CD4-positive, alpha-beta T cell treated with Interleukin-2 at 100 ng/mL for 4 hours (primary cell): ENCODE data around the gene NSUN6.

ENCODE experiments used
- DNase-seq: peaks from one replicate; pipeline ENCODE4 v3.0.0-alpha.2; 2020; ENCODE audit warnings: low spot score

Gene NSUN6

DNA sequence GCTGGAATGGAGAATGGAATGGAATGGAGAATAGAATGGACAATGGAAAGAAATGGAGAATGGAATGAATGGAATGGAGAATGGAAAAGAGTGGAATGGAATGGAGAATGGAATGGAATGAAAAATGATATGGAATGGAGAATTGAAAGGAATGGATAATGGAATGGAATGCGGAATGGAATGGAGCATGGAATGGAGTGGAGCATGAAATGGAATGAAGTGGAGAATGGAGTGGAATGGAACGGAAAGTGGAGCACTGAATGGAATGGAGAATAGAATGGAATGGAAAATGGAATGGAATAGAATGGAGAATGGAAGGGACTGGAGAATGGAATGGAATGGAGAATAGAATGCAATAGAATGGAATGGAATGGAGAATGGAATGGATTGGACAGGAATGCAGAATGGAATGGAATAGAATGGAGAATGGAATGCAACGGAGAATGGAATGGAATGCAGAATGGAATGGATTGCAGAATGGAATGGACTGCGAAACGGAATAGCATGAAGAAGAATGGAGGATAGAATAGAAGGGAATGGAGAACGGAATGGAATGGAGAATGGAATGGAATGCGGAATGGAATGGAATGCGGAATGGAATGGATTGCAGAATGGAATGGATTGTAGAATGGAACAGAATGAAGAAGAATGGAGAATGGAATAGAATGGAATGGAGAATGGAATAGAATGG, 89.4 kb downstream of the NSUN6 start:
- no peak for DNase-seq

DNA sequence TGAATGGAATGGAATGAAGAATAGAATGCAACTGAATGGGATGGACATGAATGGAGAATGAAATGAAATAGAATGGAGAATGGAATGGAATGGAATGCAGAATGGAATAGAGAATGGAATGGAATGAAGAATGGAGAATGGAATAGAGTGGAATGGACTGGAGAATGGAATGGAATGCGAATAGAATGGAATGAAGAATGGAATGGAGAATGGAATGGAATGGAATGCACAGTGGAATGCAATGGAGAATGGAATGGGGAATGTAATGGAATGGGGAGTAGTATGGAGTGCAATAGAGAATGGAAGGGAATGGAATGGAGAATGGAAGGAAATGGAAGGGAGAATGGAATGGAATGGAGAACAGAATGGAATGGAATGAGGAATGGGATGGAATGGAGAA, 93.4 kb downstream of the NSUN6 start:
- DNase-seq, result no peak

DNA sequence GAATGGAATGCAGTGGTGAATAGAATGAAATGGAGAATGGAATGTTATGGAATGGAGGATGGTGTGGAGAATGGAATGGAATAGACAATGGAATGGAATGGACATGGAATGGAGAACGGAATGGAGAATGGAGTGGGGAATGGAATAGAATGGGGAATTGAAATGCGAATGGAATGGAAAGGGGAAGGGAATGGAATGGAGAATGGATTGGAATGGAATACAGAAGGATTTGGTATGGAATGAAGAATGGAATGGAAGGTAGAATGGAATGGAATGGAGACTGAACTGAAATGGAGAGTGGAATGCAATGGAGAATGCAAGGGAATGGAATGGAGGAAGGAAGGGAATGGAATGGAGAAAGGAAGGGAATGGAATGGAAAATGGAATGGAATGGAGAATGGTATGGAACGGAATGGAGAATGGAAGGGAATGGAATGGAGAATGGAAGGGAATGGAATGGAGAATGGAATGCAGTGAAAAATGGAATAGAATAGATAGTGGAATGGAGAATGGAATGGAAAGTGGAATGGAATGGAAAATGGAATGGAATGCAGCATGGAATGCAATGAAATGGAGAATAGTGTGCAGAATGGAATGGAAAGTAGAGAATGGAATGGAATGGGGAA, 94.8 kb downstream of the NSUN6 start:
- no peak for DNase-seq

DNA sequence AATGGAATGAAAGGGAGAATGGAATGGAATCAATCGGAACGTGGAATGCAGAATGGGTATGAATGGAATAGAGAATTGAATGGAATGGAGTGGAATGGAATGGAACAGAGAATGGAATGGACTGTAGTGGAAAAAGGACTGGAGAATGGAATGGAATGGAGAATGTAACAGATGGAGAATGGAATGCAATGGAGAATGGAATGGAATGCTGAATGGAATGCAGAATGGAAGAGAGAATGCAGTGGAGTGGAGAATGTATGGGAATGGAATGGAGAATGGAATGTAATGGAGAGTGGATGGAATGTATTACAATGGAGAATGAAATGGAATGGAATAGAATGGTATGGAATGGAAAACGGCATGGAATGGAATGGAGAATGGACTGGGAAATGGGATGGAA, 96.9 kb downstream of the NSUN6 start:
- no peak for DNase-seq

DNA sequence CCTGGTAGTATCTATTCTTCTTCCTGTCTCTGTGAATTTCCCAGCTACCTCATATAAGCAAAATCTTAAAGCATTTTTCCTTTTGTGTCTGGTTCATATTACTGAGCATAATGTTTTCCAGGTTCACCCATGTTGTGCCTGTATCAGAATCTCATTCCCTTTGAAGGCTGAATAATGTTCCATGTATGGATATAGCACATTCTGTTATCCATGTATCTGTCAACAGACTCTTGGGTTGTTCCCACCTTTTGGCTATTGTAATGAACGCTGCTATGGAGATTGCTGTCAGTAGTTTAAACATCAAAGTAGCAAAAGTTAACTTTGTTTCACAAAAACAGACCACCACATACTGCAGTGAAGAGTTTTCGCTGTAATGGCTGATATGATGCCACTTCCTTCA, 99.9 kb downstream of the NSUN6 start:
- DNase-seq, result no peak

DNA sequence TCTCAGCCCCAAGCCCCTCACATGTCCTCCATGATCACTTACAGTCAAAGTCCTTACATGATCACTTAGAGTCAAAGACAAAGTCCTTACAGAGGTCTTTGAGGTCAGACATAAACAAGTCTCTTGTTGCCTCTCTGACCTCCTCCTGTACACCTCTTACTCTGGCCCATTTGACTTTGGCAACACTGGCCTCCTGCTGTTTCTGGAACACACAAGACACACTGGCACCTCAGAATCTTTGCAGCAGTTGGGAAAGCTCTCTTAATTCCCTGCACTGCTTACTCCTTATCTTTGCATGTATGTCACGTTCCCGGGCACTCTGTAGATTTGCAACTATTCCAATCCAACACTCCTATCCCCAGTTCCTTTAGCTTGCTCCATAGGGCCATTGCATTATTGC, 102.3 kb downstream of the NSUN6 start:
- no peak for DNase-seq

DNA sequence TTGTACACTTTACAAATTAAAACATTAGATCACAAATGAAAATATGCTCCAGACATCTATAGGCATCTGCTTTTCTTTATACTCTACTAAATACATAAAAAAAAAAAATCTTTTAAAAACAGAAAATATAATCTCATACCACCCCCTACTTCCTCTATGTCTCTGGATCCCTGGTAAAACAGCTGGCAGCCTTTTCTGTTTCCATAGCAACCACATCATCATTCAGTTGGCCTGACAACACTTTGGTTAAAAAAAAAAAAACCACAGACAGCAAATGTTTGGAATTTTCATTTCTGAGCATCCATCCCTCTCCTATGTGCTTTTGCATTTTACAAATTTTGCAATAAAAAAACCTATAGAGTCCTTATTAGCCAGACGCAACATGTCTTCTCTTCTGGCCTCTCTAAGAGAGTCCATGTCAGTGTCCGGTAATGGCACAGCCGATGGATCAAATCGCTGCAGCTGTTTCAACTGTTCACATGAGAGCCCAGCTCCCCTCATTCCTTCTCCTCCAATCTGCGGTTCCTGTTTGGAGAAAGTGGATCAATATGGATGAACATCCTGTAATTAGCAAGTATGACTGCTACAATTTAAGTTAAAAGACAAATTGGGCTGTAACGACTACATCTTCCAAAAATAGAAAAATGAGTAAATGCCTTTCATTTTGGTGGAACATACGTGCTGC, 105.6 kb downstream of the NSUN6 start:
- no peak for DNase-seq

DNA sequence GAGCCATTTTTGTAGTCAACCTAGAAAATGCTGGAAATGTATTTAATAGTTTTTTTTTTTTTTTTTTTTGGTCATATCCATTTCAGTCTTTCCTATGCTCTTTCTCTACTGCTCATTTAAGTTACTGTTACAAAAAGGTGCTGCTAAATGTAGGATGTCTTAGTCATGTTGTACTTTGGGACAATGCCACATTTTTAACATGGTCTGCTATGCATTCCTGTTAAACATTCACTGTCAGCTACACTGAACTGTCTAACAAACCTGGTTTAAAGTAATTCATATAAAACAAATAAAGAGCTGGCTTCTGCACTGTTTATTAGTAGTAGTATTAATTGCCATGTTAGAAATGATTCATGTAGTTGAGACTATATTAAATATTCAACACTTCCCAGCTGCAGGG, 108.6 kb downstream of the NSUN6 start:
- DNase-seq, result no peak

DNA sequence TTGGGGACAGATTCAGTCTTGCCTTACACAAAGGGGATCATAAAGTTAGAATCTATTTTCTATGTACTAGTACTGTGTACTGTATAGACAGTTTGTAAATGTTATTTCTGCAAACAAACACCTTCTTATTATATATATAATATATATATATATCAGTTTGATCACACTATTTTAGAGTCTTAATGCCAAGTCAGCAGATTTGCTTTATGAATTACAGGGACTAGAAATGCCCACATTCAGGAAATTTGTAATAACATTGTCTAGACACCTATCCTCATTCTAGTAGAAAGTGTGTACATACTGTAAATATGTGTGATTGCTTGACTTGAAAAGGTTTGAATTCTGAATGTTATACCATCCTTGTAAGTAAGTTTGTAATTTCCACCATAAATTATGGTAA, 111.2 kb downstream of the NSUN6 start:
- no peak for DNase-seq

DNA sequence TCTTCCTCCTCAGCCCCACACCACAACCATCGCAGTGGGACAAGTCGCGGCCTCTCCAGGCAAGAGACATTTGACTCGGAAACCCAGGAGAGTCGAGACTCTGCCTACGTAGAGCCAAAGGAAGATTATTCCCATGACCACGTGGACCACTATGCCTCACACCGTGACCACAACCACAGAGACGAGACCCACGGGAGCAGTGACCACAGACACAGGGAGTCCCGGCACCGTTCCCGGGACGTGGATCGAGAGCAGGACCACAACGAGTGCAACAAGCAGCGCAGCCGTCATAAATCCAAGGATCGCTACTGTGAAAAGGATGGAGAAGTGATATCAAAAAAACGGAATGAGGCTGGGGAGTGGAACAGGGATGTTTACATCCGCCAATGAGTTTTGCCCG, 112.1 kb downstream of the NSUN6 start:
- DNase-seq, result no peak

DNA sequence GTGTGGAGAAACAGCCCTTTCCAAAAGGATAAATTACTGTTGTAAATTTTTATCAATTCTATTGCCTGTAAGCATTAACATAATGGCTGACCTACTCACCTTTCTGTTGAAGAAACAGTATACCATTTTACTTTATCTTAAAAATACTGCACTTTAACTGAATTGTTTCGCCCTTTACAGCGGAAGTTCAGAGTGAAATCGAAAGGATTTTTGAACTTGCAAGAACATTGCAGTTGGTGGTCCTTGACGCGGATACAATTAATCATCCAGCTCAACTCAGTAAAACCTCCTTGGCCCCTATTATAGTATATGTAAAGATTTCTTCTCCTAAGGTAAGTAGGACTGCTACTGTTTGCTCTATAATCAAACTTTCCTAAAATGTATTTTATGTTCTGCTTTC, 117.5 kb downstream of the NSUN6 start:
- no peak for DNase-seq

DNA sequence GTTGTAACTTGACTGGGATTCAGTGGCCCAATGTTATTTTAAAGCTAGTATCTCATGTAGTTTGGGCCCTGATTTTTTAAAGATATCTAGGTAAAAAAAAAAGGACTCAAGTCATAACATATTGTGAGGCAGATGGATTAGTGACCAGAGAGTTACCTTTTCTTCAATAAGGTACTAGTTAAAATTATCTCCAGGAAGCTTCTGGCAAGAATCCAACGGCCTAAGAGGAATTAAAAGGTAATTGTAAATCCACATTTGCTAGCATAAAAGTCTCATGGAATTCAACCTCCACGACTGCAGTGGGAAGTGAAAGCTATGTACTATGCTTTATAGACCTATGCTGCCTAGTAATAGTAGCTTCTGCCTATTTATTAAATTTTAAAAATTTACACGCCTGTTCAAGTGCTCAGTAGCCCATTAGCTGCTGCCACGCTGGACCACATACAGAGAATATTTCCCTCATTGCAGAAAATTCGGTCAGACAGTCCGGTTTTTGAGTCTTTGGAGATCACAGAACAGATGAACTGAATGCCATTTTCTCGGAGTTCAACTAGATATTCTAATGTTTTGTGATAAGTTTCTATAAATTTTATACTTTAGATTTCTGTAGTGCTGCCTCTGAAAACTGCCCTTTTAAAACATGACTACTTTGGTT, 118.4 kb downstream of the NSUN6 start:
- DNase-seq, result no peak

DNA sequence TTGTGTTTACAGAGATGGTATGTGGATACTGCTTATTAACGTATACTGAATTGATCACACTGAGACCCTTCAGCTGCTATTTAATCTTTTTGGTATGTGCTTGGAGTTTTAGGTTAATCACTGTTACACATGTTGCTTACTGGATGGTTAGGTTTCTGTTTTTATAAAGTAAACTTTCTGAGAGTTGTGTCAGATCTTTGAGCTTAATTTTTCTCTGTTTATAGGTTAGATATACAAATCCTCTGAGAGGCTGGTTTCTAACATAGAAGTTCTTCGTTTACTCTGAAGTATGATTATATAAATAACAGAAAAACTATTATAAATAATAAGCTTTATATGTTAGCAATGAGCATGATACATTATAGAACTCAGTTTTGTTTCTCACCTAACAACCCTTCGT, 123.1 kb downstream of the NSUN6 start:
- DNase-seq, result no peak

DNA sequence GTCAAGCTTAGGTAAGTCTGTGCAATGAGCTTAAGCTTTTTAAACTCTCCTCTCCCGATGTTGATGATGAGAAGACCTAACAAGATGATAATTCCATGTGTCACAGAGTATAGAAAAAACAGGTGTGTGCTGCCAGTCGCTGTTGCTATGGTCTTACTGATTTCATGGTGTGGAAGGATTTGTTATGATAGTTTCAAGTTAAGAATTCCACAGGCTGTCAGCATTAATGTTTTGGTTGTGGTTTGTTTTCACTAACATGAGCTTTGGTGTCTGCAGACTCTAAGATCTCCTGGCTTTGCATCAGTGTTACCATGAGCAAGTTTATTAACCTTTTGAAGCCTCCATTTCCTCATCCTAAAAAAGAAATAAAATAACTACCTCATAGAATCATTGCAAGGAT, 123.7 kb downstream of the NSUN6 start:
- DNase-seq, result no peak

DNA sequence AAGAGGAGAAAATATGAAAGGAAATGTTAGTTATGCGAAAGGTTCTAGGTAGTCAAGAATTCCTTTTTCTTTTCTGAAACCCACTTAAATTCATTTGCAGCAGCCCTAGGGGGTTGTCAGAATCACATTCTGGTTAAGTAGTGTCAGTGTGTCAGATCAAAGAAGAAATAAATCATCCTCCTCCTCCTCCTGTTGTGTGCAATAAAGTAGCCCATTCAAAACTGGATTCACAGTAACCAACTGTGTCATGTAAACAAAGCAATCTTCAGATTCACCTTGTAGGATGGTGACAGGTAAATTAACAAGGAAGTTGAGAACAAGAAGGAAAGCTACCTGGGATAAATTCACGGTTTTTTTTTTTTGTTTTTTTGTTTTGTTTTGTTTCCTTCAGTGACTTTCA, 127.5 kb downstream of the NSUN6 start:
- DNase-seq, result no peak

DNA sequence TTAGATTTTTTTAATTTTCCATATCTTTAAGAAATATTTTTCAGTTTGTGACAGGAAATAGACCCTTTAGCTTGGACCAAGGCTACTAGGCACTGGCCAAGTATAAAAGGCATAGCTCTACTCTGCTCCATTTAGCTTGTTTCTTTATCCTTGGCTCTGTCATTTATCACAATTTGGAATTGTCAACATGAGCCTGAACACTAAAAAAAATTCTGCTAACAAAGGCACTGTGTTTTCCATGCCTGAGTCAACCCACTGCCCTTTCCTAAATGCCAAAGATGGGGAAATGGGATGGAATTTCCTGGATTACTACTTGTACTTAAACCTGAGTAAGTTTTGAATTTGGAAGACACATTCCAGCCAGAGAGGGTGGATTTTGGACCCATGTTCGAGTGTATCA, 128.4 kb downstream of the NSUN6 start:
- DNase-seq, result no peak

DNA sequence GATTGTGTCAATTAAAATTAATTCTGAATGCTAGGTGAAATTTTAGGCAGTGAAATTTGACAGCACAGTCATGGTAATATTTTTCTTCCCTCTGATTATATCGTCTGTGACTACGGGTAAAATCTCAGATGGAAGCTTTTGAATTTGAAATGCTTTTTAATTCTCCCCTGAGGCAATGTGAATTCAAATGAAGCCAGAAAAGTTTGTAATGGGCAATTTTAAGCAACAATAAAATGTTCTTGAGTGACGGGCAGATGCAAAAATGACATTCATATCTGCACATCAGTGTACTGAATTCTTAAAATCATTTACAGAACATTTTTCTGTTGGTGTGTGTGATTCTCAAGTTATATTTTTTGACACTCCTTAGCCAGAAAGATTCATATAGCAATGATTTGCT, 134.5 kb downstream of the NSUN6 start:
- DNase-seq, result no peak

DNA sequence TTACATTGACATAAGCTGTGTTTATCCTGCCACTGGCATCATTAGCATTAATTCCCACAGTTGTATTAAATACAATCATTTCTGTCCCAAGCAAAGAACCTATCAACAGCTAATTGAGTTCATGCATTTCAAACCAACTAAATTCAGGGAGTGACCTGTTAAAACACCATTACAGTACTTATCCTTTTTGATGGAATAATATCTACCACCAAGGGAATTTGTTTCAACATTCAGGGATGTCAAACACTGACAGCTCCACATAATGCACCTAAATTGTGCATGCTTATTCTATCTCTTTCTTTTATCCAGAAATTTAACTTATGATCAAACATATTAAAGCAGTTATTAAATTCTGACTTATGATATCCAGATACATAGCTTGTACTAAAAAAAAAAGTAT, 136.8 kb downstream of the NSUN6 start:
- no peak for DNase-seq

DNA sequence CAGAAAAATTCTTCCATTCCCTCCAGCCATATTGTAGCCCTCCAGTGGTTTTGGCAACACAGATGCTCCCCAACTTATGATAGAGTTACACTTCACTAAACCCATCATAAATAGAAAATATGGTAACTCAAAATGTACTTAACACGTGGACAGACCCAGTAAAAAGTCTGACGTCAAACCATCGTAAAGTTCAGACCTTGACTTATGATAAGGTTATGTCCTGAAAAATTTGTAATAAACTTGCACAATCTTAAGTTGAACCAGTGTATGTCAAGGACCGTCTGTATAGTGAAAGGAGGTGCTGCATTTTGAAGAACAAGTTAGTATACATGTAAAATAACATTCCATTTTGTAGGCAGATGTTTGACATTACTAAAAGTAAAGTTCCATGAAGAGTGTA, 142.8 kb downstream of the NSUN6 start:
- no peak for DNase-seq

DNA sequence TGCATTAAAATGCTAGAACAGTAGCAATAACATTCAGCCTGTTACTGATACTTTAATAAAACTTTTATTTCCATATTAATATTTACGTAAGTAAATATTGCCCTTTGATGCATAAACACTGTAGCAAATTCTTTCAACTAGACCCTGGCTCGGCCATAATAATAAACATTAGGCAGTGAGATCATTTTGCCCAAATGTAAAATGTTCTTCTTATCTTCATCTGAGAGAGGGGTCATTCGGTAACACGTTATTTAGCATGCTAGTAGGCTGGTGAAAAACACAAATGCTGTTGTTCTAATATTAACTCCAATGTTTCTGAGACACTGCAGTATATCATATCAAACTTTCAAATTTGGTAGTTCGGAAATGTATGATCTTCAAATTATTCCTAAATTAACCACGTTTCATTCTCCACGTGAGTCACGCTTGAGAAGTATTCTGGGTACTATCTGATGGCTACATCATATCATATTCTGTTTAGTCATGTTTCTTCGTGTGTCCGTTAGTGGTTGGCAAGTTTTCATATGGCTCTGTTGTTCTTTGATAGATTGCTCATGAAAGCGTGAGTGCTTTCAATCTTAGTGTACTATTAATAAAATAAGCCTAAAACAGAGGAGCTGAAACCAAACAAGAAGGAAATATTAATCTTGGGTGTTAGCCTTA, 145.8 kb downstream of the NSUN6 start:
- no peak for DNase-seq

DNA sequence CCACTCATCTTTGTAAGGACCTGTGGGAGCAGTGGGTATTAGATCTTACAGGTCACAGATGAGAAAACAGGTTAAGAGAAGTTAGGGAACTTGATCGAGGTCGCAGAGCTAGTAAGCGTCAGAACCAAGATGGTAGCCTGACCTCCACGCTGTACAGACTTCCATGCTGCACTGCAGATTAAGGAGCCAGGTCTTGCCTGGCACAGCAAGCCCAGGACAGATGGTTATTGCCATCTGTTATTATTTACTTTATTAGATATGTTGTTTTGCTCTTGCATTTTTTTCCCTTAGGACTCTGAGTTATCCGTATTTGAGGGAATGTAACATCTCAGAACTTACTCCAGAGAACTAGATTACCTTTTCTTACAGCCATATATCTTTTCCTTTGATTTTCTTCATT, 147.2 kb downstream of the NSUN6 start:
- no peak for DNase-seq

DNA sequence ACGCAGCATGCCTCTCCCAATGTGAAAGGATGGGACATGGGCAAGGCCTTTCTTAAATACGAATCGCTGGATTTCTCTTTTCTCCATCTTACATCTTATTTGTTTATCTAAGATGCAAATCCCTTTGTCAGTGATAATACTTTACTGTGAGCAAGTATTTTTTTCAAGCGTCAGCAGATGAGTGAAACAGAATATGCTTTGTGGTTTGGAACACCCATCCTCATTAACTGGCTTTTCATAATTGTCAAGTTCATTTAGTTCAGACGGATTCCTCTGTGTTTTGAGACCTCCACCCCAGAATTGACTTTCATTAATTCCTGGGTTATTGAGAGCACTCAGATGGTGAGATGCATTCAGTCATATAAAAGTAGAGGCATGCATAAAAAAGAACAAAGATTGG, 149.8 kb downstream of the NSUN6 start:
- no peak for DNase-seq

DNA sequence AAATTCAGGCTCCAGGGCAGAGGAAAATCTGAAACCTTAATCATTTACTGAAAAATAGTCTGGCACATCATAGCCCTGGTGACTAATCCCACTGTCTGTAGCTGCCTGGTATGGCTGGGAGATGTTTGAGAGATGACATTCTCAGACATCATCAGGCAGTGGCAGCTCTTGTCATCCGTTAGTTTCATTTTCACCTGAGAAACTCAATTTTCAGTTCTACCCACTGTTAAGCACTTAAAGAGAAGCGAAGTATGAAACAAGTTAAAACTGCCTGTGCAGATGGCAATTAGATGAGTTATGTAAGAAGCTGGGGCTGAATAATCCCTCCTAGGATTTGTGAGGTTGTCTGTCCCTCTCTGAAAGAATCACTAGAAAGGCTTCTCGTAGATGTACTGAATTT, 150.2 kb downstream of the NSUN6 start:
- DNase-seq, result no peak
